ENCODE data around the gene PGC. TPM values are rescaled to one million over a fixed set of nuclear protein-coding genes. Genes with fewer than 3 reads are reported as not detected.

PGC gene
- 14.2 and 17.6 TPM in 2 replicates for polyA plus RNA-seq (2013)

DNA sequence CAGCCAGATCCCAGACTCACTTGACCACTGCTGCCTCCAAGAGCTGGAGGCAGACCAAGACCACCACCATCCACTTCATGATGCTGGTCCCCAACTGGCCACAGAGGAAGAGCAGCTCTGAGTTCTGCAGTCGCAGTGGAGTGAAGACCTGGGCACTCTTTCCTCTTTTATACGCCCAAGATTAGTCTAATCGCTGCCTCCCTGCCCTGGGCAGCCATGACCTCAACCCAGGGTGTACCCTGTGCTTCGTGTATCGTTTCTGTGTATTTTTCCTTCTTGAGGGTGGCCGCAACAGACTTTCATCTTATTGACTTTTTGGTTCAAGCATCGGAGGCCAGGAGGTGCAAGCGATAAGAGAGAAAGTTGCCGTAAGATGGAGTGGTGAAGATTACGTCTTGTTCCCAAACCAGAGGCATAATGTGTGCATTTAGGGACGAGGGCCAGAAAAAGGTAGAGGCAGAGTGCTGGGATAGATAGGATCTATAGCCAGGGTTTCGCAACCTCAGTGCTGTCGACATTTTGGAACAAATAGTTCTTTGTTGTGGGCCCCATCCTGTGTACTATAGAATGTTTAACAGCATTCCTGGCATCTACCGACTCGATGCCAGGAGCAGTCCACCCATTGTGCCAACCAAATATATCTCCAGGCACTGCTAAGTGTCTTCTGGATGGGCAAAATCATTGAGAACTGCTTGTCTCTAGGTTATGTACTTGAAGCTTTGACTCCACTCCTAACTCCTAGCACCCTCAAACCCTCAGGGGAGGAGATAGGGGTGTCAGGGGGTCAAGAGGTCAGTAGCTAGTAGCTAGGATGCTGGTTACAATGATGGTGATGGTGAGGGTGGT is at the start of gene PGC:
TSS of gene PGC (minus strand) at position 142 of the 846 bp plus-strand sequence. CDS start at position 79, 63 bp downstream.
- Histone ChIP-seq H2BK5ac (ENCODE audit: low read depth, low read length, poor library complexity) (peak within 1 kb of the TSS; percentile 53), H3K14ac (ENCODE audit: low read length) (peak within 1 kb of the TSS; percentile 50), H3K23ac (ENCODE audit: low read length) (no peak within 1 kb of the TSS), H2BK120ac (ENCODE audit: insufficient read depth, low read length, poor library complexity) (peak within 1 kb of the TSS; percentile 69), H3K36me3 (ENCODE audit: control insufficient read depth in 1 of 2, insufficient read depth in 2 of 2, low read length in 2 of 2) (no peaks in the 10 kb centered on the region), H3K9me3 (ENCODE audit: insufficient read depth, low read depth, low read length) (no peaks in the 10 kb centered on the region), H3K79me2 (ENCODE audit: control insufficient read depth, insufficient read depth, low read length, poor library complexity) (no peaks in the 10 kb centered on the region), H2AFZ (ENCODE audit: insufficient read depth, low read length, poor library complexity) (no peak within 1 kb of the TSS), H2BK12ac (ENCODE audit: low read length) (peak within 1 kb of the TSS; percentile 51), H3K9ac (ENCODE audit: low read length) (no peak within 1 kb of the TSS), H4K12ac (ENCODE audit: low read depth, low read length) (no peak within 1 kb of the TSS), H2AK5ac (ENCODE audit: low read length) (no peak within 1 kb of the TSS), H3K4me3 (ENCODE audit: low read depth, low read length) (no peak within 1 kb of the TSS), H3K79me1 (ENCODE audit: low read length) (peaks cover 6% of the 10 kb centered on the region), H4K8ac (ENCODE audit: low read depth, low read length) (no peak within 1 kb of the TSS), H4K91ac (ENCODE audit: low read depth, low read length) (peak within 1 kb of the TSS; percentile 62), H3K27ac (ENCODE audit: low read depth, low read length) (peak within 1 kb of the TSS; percentile 8), H3K4me1 (ENCODE audit: control insufficient read depth in 1 of 2, insufficient read depth in 2 of 2, low read length in 2 of 2) (peaks cover 15 to 25% of the 10 kb centered on the region in 2 experiments), H3K4ac (ENCODE audit: low read depth, low read length) (no peak within 1 kb of the TSS), H3K27me3 (ENCODE audit: insufficient read depth, low read length) (no peaks in the 10 kb centered on the region), H3K18ac (ENCODE audit: low read length) (peak within 1 kb of the TSS; percentile 25), H3K4me2 (ENCODE audit: low read length) (no peak within 1 kb of the TSS)
- WGBS (ENCODE audit: extremely low coverage, insufficient coverage, insufficient read length), result no CpG with 5 or more reads among the region's 15 CpGs
- peak in 1 of 2 donors; percentile 76 for DNase-seq

DNA sequence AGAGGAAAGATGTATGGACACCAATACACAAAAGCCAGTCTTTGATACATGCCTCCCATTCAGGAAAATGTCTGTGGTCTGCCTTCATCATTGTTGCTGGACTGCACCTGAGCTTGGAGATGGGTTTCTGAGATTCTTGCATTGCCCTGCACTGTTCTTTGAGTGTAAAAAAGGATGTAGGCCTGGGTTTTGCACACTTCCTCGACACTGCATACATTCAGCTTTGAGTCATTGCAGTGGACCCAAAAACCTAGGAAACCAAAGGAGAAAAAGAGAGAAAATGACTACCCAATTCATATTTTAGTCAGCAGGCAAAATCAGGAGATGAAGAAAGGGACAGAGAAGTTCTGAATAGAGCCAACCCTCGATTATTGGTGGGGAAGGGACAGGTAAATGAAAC is 49.3 kb upstream of the PGC start:
- H3K36me3 ChIP-seq (ENCODE audit: control insufficient read depth in 1 of 2, insufficient read depth in 2 of 2, low read length in 2 of 2), result peaks cover 6 to 14% of the 10 kb centered on the region in 2 experiments
- no peak overlapping the region for H3K4ac ChIP-seq (ENCODE audit: low read depth, low read length)
- H3K27ac ChIP-seq (ENCODE audit: low read depth, low read length), result no peak overlapping the region
- WGBS (ENCODE audit: extremely low coverage, insufficient coverage, insufficient read length), result no CpG with 5 or more reads among the region's 2 CpGs
- no peak overlapping the region for H2AFZ ChIP-seq (ENCODE audit: insufficient read depth, low read length, poor library complexity)
- no peak overlapping the region for H2BK5ac ChIP-seq (ENCODE audit: low read depth, low read length, poor library complexity)
- H3K9me3 ChIP-seq (ENCODE audit: insufficient read depth, low read depth, low read length), result no peaks in the 10 kb centered on the region
- H3K27me3 ChIP-seq (ENCODE audit: insufficient read depth, low read length), result no peaks in the 10 kb centered on the region
- no peak overlapping the region for H3K23ac ChIP-seq (ENCODE audit: low read length)
- no peak overlapping the region for H3K4me3 ChIP-seq (ENCODE audit: low read depth, low read length)
- H3K9ac ChIP-seq (ENCODE audit: low read length), result no peak overlapping the region
- H4K8ac ChIP-seq (ENCODE audit: low read depth, low read length), result no peak overlapping the region
- no peaks in the 10 kb centered on the region for H3K79me1 ChIP-seq (ENCODE audit: low read length)
- no peak overlapping the region for H3K18ac ChIP-seq (ENCODE audit: low read length)
- no peak overlapping the region for H4K91ac ChIP-seq (ENCODE audit: low read depth, low read length)
- H2BK120ac ChIP-seq (ENCODE audit: insufficient read depth, low read length, poor library complexity), result no peak overlapping the region
- H4K12ac ChIP-seq (ENCODE audit: low read depth, low read length), result no peak overlapping the region
- H3K79me2 ChIP-seq (ENCODE audit: control insufficient read depth, insufficient read depth, low read length, poor library complexity), result no peaks in the 10 kb centered on the region
- no peak overlapping the region for H3K14ac ChIP-seq (ENCODE audit: low read length)
- H2BK12ac ChIP-seq (ENCODE audit: low read length), result no peak overlapping the region
- DNase-seq, result no peak
- no peak overlapping the region for H2AK5ac ChIP-seq (ENCODE audit: low read length)
- H3K4me1 ChIP-seq (ENCODE audit: control insufficient read depth in 1 of 2, insufficient read depth in 2 of 2, low read length in 2 of 2), result peaks cover 0 to 2% of the 10 kb centered on the region in 2 experiments
- no peak overlapping the region for H3K4me2 ChIP-seq (ENCODE audit: low read length)

GRCh38 chr6:41791984-41792383 is 44.8 kb upstream of the PGC start:
- no peak overlapping the region for H4K8ac ChIP-seq (ENCODE audit: low read depth, low read length)
- H3K4me1 ChIP-seq (ENCODE audit: control insufficient read depth in 1 of 2, insufficient read depth in 2 of 2, low read length in 2 of 2), result peaks cover 0 to 2% of the 10 kb centered on the region in 2 experiments
- DNase-seq, result no peak
- no peak overlapping the region for H2BK12ac ChIP-seq (ENCODE audit: low read length)
- H2BK120ac ChIP-seq (ENCODE audit: insufficient read depth, low read length, poor library complexity), result no peak overlapping the region
- H3K9ac ChIP-seq (ENCODE audit: low read length), result no peak overlapping the region
- WGBS (ENCODE audit: extremely low coverage, insufficient coverage, insufficient read length), result no CpG with 5 or more reads among the region's 4 CpGs
- no peak overlapping the region for H3K27ac ChIP-seq (ENCODE audit: low read depth, low read length)
- no peak overlapping the region for H2AFZ ChIP-seq (ENCODE audit: insufficient read depth, low read length, poor library complexity)
- no peak overlapping the region for H4K12ac ChIP-seq (ENCODE audit: low read depth, low read length)
- H2BK5ac ChIP-seq (ENCODE audit: low read depth, low read length, poor library complexity), result no peak overlapping the region
- H3K18ac ChIP-seq (ENCODE audit: low read length), result no peak overlapping the region
- H3K4me3 ChIP-seq (ENCODE audit: low read depth, low read length), result no peak overlapping the region
- no peak overlapping the region for H3K4me2 ChIP-seq (ENCODE audit: low read length)
- peaks cover 4% of the 10 kb centered on the region for H3K79me2 ChIP-seq (ENCODE audit: control insufficient read depth, insufficient read depth, low read length, poor library complexity)
- H3K36me3 ChIP-seq (ENCODE audit: control insufficient read depth in 1 of 2, insufficient read depth in 2 of 2, low read length in 2 of 2), result peaks cover 12 to 22% of the 10 kb centered on the region in 2 experiments
- H3K27me3 ChIP-seq (ENCODE audit: insufficient read depth, low read length), result no peaks in the 10 kb centered on the region
- H4K91ac ChIP-seq (ENCODE audit: low read depth, low read length), result no peak overlapping the region
- H3K4ac ChIP-seq (ENCODE audit: low read depth, low read length), result no peak overlapping the region
- no peak overlapping the region for H3K23ac ChIP-seq (ENCODE audit: low read length)
- H3K79me1 ChIP-seq (ENCODE audit: low read length), result peaks cover 7% of the 10 kb centered on the region
- no peaks in the 10 kb centered on the region for H3K9me3 ChIP-seq (ENCODE audit: insufficient read depth, low read depth, low read length)
- H3K14ac ChIP-seq (ENCODE audit: low read length), result no peak overlapping the region
- H2AK5ac ChIP-seq (ENCODE audit: low read length), result no peak overlapping the region

GRCh38 chr6:41791305-41791704 is 44.1 kb upstream of the PGC start:
- Histone ChIP-seq H3K9ac (ENCODE audit: low read length) (no peak overlapping the region), H3K79me1 (ENCODE audit: low read length) (peaks cover 12% of the 10 kb centered on the region), H2AK5ac (ENCODE audit: low read length) (no peak overlapping the region), H2AFZ (ENCODE audit: insufficient read depth, low read length, poor library complexity) (no peak overlapping the region), H3K23ac (ENCODE audit: low read length) (no peak overlapping the region), H3K18ac (ENCODE audit: low read length) (no peak overlapping the region), H3K4ac (ENCODE audit: low read depth, low read length) (no peak overlapping the region), H3K9me3 (ENCODE audit: insufficient read depth, low read depth, low read length) (no peaks in the 10 kb centered on the region), H3K79me2 (ENCODE audit: control insufficient read depth, insufficient read depth, low read length, poor library complexity) (peaks cover 9% of the 10 kb centered on the region), H2BK5ac (ENCODE audit: low read depth, low read length, poor library complexity) (no peak overlapping the region), H3K36me3 (ENCODE audit: control insufficient read depth in 1 of 2, insufficient read depth in 2 of 2, low read length in 2 of 2) (peaks cover 12 to 22% of the 10 kb centered on the region in 2 experiments), H2BK12ac (ENCODE audit: low read length) (no peak overlapping the region), H4K12ac (ENCODE audit: low read depth, low read length) (no peak overlapping the region), H3K4me3 (ENCODE audit: low read depth, low read length) (no peak overlapping the region), H3K4me1 (ENCODE audit: control insufficient read depth in 1 of 2, insufficient read depth in 2 of 2, low read length in 2 of 2) (peaks cover 0 to 2% of the 10 kb centered on the region in 2 experiments), H4K8ac (ENCODE audit: low read depth, low read length) (no peak overlapping the region), H3K4me2 (ENCODE audit: low read length) (no peak overlapping the region), H2BK120ac (ENCODE audit: insufficient read depth, low read length, poor library complexity) (no peak overlapping the region), H3K27me3 (ENCODE audit: insufficient read depth, low read length) (no peaks in the 10 kb centered on the region), H3K14ac (ENCODE audit: low read length) (no peak overlapping the region), H3K27ac (ENCODE audit: low read depth, low read length) (no peak overlapping the region), H4K91ac (ENCODE audit: low read depth, low read length) (no peak overlapping the region)
- DNase-seq, result no peak
- no CpG with 5 or more reads among the region's 1 CpG for WGBS (ENCODE audit: extremely low coverage, insufficient coverage, insufficient read length)

Data from trophoblast cell (in vitro differentiated cells and primary cell).